NK-92 (cell line): ENCODE measurements around the gene NPSR1.
"Not testable (repeated sequence)": the region's sequence is repeated elsewhere in the genome, so short reads cannot be mapped to it uniquely, and the experiment has no call there.

Source experiments
- DNase-seq: peaks from one replicate; lab custom pipeline; 2025; ENCODE audit not compliant: unreplicated experiment; lab: John Stamatoyannopoulos, UW

The NPSR1 gene

DNA sequence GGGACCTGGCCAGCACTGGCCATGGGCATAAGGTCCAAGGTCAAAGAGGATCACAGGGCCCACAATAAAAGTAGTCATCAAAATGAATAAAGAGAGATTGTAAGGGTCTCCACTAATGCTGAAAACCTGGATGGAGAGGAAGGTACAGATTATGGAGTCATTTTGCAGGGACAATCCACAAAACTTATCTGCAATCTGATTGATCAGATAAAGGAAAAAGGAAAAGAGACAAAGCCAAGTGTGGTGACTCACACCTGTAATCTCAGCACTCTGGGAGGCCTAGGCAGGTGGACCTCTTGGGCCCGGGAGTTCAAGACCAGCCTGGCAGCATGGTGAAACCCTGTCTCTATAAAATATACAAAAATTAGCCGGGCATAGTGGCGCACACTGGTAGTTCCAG is 174.0 kb downstream of the NPSR1 start:
- no peak for DNase-seq

DNA sequence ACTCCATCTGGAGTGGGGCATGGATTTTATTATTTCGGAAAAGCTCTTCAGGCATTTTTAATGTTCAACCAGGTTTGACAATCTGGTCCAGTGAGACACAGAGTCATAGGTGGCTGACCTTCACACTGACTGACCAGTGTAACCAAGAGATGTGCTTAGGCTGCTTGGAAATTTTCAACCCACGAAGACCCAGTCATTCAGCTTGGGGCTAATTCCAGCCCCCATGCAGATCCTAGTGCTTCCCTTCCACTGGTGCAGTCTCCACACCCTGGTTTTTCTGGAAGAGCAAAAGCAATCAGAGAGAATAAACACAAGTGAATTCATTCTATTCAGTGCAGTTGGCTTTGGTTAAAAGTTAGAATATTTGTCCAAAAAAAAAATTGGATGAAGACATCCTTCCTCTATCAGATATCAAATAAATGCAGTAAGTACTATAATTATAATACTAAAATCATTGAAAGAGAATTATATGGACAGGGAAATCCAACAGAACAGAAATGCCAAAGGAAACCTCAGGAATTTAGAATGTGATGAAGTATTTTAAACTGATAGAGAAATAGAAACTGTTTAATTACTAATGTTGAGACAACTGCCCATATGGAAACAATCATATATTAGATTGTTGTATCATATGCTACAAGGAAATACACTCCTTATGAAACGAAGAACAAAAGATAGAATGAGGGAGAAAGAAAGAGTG is 178.0 kb downstream of the NPSR1 start:
- no peak for DNase-seq

DNA sequence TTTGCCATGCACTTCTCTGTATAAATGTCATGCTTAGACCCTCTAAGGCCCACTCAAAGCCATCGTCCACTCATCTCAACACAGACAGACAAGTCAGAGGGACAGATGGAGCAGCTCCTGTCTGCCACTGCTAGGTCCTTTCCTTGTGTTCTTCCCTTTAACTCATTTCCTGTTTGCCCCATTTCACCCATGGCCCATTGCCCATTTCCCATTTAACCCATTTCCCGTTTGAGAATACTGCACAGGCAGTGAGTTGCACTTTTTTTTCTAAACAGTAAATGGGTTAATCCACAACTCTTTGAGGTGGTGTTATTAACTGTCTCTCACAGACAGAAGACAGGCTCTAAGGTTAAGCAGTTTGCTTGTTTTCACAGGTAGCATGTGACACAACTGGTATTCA is 179.3 kb downstream of the NPSR1 start:
- DNase-seq = no peak

DNA sequence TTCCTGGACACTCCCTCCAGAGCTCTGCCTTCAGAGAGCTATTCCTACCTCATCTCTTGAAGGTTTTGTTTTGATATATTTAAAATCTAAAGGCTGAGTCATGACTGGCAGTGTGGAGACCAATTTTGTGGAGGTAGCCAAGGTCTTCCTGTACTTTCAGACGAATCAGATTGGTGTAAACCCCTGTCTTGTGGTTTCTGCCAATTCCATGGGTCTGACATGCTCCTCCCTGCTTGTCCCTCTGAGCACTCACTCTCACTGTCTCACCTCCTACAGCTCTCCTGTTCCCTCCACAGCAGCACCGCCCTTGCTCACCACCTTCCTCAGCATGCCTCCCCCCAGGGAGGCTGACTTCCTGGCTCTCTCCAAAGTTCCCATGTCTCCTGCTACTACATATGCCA is 179.8 kb downstream of the NPSR1 start:
- no peak for DNase-seq

DNA sequence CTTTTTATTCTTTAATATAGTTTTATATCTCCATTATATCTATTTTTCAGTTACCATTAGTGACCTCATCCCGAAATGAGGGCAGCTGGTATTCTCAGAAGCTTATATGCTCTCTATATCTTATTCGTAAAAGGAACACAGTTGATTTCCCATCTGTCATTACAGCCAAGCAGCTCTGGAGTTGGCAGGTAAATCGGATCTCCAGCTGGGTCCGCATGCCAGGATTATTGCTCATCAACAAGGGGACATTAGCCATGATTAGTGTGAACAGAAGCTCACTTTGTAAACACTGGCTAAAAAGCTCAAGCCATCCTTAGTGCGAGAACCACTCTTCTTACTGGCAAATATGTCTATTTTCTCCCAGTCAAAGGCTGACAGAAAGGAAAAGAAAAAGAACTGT is 180.3 kb downstream of the NPSR1 start:
- no peak for DNase-seq

DNA sequence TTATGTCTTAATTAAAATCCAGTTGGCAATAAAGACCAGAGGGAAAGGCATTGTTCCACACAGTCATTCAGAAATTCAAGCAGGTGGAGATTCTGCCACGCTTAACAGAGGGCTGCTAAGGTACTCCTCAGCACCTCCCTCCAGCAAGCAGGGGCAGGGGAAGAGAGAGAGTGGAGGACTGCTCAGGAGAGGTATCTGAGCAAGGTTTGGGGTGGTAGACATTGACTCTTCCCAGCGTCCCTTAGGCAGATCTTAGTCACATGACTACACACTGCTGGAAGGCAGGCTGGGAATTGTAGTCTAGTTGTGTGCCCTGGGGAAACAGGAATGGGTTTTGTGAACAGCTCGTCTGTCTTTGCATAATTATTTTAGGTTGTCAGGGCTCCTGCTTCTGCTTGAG is 181.6 kb downstream of the NPSR1 start:
- no peak for DNase-seq

DNA sequence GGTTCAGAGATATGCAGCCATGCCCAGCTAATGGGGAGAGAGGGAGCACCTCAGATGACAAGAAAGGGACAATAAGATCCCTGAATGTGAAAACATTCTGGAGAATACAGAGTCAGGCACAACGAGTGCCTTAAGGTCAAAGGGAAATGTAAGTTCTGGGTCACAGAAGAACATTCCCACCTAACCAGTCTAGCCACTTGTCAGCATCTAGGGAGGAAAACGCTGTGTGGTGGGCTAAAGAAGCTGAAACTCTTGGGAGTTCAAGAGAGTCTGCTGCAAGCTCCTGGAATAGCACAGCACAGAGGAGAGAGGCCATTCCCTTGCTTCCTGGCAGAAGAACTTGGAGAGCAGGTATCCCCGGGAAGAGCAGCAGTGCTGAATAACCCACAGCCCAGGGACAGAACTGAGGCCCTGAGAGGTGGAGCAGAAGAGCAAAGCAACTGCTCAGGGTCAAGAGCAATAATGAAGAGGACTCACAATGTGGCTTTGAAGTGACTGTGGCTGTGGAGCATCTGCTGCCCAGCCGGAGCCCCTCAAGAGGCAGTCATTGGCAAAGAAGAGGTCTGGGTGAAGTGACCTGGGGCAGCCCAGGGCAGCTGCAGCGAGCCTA is 182.3 kb downstream of the NPSR1 start:
- no peak for DNase-seq

DNA sequence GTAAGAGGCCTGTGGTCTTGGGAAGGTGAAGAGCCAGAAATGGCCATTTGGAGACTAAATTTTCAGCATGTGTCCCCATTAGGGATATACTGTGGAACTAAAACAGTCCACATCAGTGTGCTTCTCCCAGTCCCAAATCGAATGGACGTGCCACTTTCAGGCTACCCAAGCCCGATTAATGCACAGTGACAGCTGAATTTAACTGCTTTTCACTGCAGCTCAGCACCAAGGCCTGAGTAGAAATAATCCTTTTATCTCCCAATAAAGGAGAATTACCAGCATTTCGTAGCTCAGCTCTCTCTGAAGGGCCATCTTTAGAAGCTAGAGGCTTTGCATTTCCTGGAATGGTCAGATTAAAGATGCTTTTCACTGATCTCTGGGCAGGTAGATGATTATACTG is 183.3 kb downstream of the NPSR1 start:
- DNase-seq = no peak

DNA sequence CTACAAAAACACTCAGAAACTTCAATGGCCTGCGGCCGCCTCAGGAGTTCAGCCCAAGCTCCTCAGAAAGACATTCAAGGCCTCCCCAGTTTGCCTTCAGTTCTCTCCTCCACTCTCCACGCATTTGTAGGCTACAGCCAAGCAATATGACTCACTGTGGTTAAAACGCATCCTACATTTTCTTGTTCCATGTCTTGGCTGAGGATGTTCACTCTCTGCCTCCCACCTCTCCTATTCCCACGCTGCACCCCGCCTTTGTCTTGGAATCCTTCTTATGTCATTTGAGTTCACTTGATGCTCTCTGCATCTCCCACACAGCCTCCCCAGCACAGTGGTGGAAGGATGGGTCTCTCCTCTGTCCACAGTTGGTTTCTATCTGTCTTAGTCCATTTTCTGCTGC is 184.8 kb downstream of the NPSR1 start:
- no peak for DNase-seq

DNA sequence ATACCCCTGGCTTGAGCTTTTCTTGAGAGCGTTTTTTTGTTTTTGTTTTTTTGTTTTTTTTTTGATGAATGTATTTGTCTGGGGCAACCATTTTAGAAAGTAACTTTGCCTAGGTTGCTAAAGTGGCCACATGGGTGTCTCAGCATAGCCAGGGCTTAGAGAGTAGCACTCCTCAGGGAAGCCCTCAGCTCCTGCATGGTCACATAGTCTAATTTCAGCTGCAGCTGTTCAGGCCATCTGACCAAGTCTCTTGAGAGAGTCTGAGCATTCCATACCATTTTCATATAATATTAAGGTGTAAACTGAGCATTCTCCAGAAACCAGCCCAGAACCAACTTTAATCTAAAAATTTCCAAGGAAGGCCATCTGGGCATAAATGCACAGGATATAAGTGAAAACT is 186.4 kb downstream of the NPSR1 start:
- DNase-seq = no peak

DNA sequence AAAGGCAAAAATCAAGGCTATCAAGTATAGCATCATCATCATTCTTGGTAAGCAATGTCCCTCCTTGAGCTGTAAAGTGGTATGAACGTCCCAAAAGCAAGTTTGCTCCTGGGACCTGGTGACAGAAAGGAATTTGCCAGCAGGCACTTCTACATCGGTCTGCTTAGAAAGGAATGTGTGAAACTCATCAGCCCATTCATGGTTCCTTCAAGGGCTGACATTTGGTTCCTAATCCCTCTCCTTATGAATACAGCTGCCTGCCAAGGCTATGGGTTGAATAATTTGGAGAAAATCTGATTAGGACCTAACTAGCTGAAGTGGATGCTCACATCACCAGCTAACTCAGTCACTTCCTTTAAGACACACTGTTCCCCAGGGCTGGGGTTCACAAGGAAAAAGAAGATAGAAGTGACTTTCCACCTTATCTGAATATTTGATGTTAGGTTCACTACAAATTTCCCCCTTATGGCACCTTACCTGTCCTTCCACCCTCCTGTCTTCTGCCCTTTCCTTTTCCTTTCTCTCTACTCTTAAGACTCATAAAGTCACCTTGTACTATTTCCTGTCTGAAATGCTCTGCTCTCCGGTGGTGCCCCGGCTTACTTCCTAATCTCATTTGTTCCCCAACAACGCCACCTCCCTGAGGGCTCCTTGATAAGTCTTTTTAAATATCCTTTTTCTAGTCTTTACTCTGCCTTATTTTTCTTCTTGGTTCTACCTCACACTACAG is 187.1 kb downstream of the NPSR1 start:
- DNase-seq = no peak

DNA sequence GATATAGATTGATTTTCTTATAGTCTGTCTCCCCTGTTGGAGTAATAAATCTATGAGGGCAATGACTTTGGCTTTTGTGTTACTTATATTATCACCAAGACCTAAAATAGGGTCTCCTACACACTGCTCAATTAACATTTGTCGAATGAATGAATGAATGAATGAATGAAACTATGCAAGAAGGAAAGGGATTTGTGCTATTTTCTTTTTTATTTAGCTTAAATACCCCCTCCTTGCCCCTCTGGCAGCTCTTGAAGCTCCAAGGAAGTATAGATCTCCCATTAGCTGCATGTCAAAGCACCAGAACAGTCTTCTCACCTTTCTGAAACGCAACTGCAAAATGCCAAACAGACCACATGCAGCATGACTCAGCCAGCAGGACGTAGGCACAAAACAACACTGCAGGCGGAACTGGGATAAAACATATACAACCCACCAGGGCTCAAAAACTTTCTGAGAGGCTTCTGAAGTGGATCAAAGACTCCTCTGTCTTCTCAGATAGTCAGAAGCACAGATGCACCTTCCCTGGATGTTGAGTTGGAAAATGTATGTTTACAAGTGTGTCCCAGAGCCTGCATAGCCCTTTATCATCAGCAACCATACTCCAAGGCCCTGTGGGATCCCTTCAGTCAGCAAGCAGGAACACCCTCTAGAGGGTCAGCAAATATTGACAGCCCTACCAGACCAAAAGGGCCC is 187.8 kb downstream of the NPSR1 start:
- no peak for DNase-seq

DNA sequence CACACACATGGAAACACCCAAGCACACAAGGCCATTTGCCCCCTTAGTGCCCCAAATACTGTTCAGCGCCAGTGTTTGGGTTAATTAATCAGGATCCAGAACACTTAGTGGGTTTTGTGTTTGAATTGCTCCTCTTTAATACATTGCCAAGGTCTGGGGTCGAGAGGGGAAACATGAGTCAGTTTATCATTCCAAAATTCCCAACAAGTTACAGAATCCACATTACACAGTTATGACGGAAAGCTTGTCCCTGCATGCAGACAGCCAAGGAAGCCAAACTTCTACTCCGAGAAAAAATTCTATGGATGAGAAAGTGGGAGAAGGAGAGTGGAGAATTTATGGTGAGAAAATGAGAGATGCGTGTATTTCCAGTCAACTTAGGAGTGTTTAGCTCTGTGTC is 189.0 kb downstream of the NPSR1 start:
- no peak for DNase-seq

DNA sequence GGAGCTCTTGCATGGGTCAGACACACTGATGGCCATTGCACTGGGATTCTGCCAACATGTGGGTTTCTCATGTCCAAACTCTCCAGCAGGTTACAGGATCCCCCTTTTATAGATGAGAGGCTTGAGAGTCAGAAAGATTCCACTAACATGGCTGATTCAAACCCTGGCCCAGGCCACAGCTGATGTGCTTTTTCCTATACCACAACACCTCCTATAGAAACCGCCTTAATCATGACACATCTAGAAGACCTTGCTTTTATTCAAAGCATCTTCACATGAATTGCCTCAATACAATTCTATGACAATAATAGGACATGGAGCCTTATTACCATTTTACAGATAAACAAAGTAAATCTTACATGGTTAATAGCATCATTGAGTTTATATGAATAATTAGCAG is 190.7 kb downstream of the NPSR1 start:
- DNase-seq = no peak

DNA sequence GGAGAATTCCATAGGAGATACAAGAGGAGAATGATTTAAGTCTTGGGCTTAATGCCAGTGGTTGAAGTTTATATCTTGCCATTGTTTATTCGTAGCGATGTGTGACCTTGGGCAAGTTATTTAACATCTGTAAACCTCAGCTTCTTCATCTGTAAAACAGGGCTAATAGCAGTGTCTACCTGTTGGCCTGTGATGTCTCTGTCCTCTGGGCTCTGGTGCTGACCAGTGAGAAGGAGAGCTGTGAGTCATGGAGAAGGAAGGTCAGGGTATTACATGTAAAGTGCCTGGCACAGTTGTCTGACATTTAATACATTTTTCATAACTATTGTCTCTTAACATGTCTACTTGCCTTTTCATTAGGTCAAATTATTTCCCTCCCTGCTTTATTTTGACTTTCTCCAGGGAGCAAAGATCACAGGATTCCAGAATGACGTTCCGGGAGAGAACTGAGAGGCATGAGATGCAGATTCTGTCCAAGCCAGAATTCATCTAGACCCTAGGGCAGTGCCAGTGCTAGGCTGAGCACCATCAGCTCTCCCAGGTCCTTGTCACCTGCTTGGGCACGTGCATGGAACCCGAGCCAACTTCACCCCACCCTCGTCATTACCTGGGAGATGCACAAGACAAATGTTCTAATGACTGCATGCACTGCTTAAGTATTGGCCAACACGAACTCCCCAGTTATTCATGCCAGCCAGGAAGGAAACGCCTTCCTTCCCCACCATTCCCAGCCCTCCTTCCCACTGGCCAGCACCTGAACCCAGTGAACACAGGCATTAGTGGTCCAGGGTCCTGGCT is 191.3 kb downstream of the NPSR1 start:
- no peak for DNase-seq

DNA sequence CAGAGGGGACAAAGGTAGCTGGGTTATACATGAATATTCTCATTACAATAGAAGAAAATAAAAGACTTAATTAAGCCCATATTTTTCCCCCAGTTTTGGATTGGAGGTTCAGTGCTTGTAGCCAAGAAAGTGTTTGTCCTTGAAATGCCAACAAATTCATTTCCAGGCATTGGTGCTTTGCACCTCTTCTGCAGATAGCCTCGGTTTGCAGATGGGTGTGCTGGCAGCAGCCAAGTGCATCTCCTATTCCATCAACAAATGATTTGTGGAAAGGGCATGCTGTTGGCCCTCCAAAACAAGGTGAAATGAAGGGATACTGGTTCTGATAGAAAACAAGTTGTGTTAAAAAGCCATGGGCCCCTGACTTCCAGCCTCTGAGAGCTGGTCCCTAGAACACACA is 192.0 kb downstream of the NPSR1 start:
- DNase-seq = no peak

DNA sequence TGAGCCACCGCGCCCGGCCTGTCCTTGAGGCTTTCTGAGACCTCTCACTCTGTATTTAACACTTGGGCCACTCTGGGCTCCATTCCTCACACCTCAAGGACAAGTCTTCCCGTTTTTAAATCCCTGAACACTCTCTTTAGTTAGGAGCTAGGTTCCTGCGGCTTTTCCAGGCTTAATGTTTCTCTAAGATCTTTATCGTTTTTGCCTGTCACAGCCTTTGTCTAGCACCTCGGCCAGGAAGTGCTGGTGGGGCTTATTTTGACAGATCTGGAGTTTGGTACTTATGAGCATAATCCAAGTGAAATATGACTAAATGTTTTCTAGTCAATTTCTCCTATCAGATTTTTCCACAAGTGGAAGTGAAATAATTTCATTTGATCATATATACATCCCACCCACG is 192.7 kb downstream of the NPSR1 start:
- no peak for DNase-seq

DNA sequence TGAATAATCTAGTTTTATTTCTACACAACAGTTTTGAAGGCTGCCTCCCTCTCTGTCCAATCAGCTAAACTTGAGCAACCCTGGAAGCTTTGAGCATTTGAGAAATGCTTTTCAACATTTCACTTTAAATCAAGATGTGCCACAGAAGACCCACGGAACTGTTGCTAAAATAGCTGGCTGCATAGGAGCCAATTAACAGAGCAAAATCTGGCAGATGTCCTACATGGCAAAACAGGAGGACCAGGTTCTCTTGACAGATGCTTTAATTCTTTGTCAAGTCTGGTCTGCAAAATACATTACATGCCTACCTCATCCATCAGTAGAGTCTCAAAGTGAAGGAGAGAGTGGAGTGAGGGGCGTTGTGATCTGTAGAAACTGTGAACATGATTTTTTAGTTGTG is 193.4 kb downstream of the NPSR1 start:
- no peak for DNase-seq

DNA sequence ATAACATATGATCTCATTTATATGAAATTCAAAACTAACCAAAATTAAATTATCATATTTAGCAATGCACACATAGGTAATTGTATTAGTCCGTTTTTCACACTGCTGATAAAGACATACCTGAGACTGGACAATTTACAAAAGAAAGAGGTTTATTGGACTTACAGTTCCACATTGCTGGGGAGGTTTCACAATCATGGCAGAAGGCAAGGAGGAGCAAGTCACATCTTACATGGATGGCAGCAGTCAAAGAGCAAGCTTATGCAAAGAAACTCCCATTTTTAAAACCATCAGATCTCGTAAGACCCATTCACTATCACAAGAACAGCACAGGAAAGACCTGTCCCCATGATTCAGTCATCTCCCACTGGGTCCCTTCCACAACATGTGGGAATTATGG is 200.4 kb downstream of the NPSR1 start:
- not testable (repeated sequence) for DNase-seq

DNA sequence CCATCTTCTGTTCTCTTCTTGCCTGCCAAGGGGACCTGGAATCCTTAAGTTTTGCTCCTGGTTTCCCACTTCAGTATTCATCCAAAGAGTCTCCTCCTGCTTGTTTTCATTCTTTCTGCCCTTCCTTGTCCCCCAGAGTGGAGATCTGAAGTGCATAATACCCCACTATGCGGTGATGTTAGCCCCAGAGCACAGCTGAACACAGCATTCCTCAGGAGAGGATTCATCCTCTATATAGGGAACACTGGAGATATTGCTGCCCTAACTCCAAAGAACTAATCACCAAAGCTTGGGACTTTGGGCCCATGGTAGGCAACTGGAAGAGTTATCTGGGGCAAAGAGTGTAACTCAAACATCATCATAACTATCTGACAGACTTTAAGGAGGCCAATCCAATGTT is 201.3 kb downstream of the NPSR1 start:
- not testable (repeated sequence) for DNase-seq

DNA sequence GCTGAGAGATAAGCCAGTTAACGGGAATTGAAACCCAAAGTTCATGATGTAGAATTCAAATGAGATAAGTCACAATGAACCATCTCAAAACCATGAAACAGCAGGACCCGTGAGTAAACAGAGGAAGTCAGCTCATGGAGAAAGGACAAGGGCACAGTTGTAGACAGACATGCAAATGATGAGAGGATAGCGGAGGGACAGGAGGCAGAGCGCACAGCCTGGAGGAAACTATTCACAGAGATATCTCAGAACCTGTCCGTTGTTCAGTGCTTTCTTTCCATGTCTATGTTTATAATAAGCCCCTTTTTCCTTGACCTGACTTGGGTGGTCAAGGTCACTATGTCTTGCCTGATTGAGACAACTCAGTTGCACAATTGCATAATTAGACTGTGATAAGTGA is 208.2 kb downstream of the NPSR1 start:
- DNase-seq = not testable (repeated sequence)
